HepG2 (cell line): ENCODE data around the gene CSNK2B. TPM values are rescaled to one million over a fixed set of nuclear protein-coding genes. Genes with fewer than 3 reads are reported as not detected.
A peak's percentile ranks its signal among the peaks of the same experiment; 100 is the strongest.

ENCODE experiments used
- ARID5B ChIP-seq: IDR thresholded peaks from 2 replicates; pipeline ENCODE4 v1.4.0; 2020; ENCODE audit warnings: mild to moderate bottlenecking, missing genetic modification reagents
- CEBPG ChIP-seq: IDR thresholded peaks from 2 replicates; pipeline ENCODE4 v1.6.1; 2016
- DPF2 ChIP-seq: sonication (generic); formaldehyde crosslinking; IDR thresholded peaks from 2 replicates; pipeline ENCODE4 v1.4.0; 2020; ENCODE audit warnings: mild to moderate bottlenecking, low read depth, missing genetic modification reagents, borderline replicate concordance
- HNF4G ChIP-seq, 2 experiments: sonication (generic) in 1 of 2; formaldehyde crosslinking in 1 of 2; IDR thresholded peaks; 2 replicates each; pipeline versions ENCODE4 v1.4.0 to v1.6.1; 2011 to 2020; ENCODE audit warnings: borderline replicate concordance in 2 of 2, low read depth in 2 of 2, mild to moderate bottlenecking in 2 of 2, low read length in 1 of 2, missing genetic modification reagents in 1 of 2, moderate library complexity in 1 of 2
- JARID2 ChIP-seq: sonication (generic); formaldehyde crosslinking; IDR thresholded peaks from 2 replicates; pipeline ENCODE4 v1.8.1; 2023; ENCODE audit warnings: missing genetic modification reagents, inconsistent platforms; ENCODE audit not compliant: insufficient replicate concordance
- PLSCR1 ChIP-seq: sonication (generic); formaldehyde crosslinking; IDR thresholded peaks from 2 replicates; pipeline ENCODE4 v1.5.0; 2020; ENCODE audit warnings: missing genetic modification reagents, mild to moderate bottlenecking, borderline replicate concordance
- POLR2AphosphoS5 ChIP-seq: IDR thresholded peaks from 2 replicates; pipeline ENCODE4 v1.6.1; 2012; ENCODE audit warnings: low read depth, low read length
- THRA ChIP-seq: sonication (generic); formaldehyde crosslinking; IDR thresholded peaks from 2 replicates; pipeline ENCODE4 v1.4.0; 2020; ENCODE audit warnings: missing genetic modification reagents, borderline replicate concordance
- TSC22D2 ChIP-seq: sonication (generic); formaldehyde crosslinking; IDR thresholded peaks from 2 replicates; pipeline ENCODE4 v1.5.1; 2020; ENCODE audit warnings: missing genetic modification reagents, mild to moderate bottlenecking, borderline replicate concordance
- ZBTB4 ChIP-seq: sonication (generic); formaldehyde crosslinking; IDR thresholded peaks from 2 replicates; pipeline ENCODE4 v1.4.0; 2020; ENCODE audit warnings: missing genetic modification reagents, mild to moderate bottlenecking, borderline replicate concordance
- ZBTB7B ChIP-seq: sonication (generic); formaldehyde crosslinking; IDR thresholded peaks from 2 replicates; pipeline ENCODE4 v1.4.0; 2020; ENCODE audit warnings: missing genetic modification reagents
- ZNF281 ChIP-seq: sonication (generic); formaldehyde crosslinking; IDR thresholded peaks from 2 replicates; pipeline ENCODE4 v1.4.0; 2020; ENCODE audit warnings: missing genetic modification reagents, borderline replicate concordance
- ZNF670 ChIP-seq: sonication (generic); formaldehyde crosslinking; IDR thresholded peaks from 2 replicates; pipeline ENCODE4 v1.8.0; 2022; ENCODE audit warnings: mild to moderate bottlenecking, missing genetic modification reagents, borderline replicate concordance
- ZNF777 ChIP-seq: sonication (generic); formaldehyde crosslinking; IDR thresholded peaks from 2 replicates; pipeline ENCODE4 v1.4.0; 2020; ENCODE audit warnings: missing genetic modification reagents
- polyA plus RNA-seq, 8 experiments: library from polyadenylated mRNA; depleted of rRNA in 3 of 8; stranded (reverse) in 7 of 8; unstranded in 1 of 8; fragments of >200 nt; fragmentation: Illumina TruSeq in 4 of 8; extraction: Trizol in 4 of 8; gene quantifications; 2 replicates each; pipeline versions ENCODE4 v1.2.1 to v1.2.3, GENCODE V29; 2011 to 2016; ENCODE audit warnings: low read depth in 4 of 8, missing spikeins in 1 of 8, mixed read lengths in 1 of 8; ENCODE audit not compliant: insufficient read depth in 1 of 8
- total RNA-seq, 5 experiments: library from RNA; depleted of rRNA; stranded (reverse); fragments of >200 nt; fragmentation: Illumina TruSeq; extraction: Trizol; gene quantifications; 2 replicates each; pipeline ENCODE4 v1.2.3, GENCODE V29; 2016; ENCODE audit warnings: low read depth in 1 of 5

Gene CSNK2B
- total and polyA plus RNA-seq, 2 of the 13 experiments (the other 11 are each of a cell fraction or from before 2014, with no cell fraction given) = 111 to 296 TPM

- TF ChIP-seq DPF2 (CRISPR knock-in tag) = no peak
- no peak for TF ChIP-seq THRA (CRISPR knock-in tag)
- TF ChIP-seq PLSCR1 = no peak
- no peak for TF ChIP-seq JARID2 (CRISPR knock-in tag)
- no peak; the same call in 1 of the 2 replicates for TF ChIP-seq ZNF281
- no peak for TF ChIP-seq ZNF670 (CRISPR knock-in tag)
- no peak for TF ChIP-seq ZBTB7B
- TF ChIP-seq CEBPG (CRISPR knock-in tag) = no peak
- TF ChIP-seq TSC22D2 (CRISPR knock-in tag) = peak; percentile 69; the same call in 1 of the 2 replicates
- no peak for TF ChIP-seq ZNF777 (CRISPR knock-in tag)
- no peak; the same call in 1 of the 2 replicates for TF ChIP-seq HNF4G (IDR thresholded peaks at IDR 0.05; ENCODE audit: borderline replicate concordance, low read depth, low read length)
- TF ChIP-seq HNF4G (CRISPR knock-in tag; IDR thresholded peaks at IDR 0.05; ENCODE audit: borderline replicate concordance, low read depth) = no peak
- no peak for TF ChIP-seq POLR2AphosphoS5
- TF ChIP-seq ARID5B (CRISPR knock-in tag) = peak; percentile 34; the same call in 1 of the 2 replicates
- TF ChIP-seq ZBTB4 (CRISPR knock-in tag) = 0 out of 2 replicates have a peak, but pooled peaks have one; percentile 40
These were observed 14.6 kb downstream of the CSNK2B start, which contains the start of gene LY6G5C (continued) for GRCh38 chr6:31680226-31681134.
